H9 (cell line): ENCODE measurements around the gene S100A4. TPM values are rescaled to one million over a fixed set of nuclear protein-coding genes. Genes with fewer than 3 reads are reported as not detected.
A peak's percentile ranks its signal among the peaks of the same experiment; 100 is the strongest.
"Not testable (repeated sequence)": the region's sequence is repeated elsewhere in the genome, so short reads cannot be mapped to it uniquely, and the experiment has no call there.

Experiments used
- DNase-seq: peaks from one replicate; pipeline ENCODE4 v3.0.0-alpha.2; 2017
- H2AFZ ChIP-seq: one replicate; pipeline ENCODE4 v1.6.1; 2013; ENCODE audit warnings: mild to moderate bottlenecking, low read length, control low read depth, moderate library complexity
- H2AK5ac ChIP-seq: 2 replicates; pipeline ENCODE4 v1.6.1; 2013; ENCODE audit warnings: low read length, control low read depth, mixed read lengths; ENCODE audit not compliant: insufficient read length
- H2BK120ac ChIP-seq: one replicate; pipeline ENCODE4 v1.6.1; 2013; ENCODE audit warnings: low read depth, mild to moderate bottlenecking, low read length, control low read depth, inconsistent platforms; ENCODE audit not compliant: poor library complexity, severe bottlenecking
- H2BK12ac ChIP-seq: 2 replicates; pipeline ENCODE4 v1.6.1; 2013; ENCODE audit warnings: low read length, control low read depth, mixed read lengths, low read depth; ENCODE audit not compliant: insufficient read length
- H2BK15ac ChIP-seq: 2 replicates; pipeline ENCODE4 v1.6.1; 2013; ENCODE audit warnings: low read depth, low read length, control low read depth
- H2BK20ac ChIP-seq: one replicate; pipeline ENCODE4 v1.6.1; 2013; ENCODE audit warnings: low read depth, mild to moderate bottlenecking, low read length, control low read depth, inconsistent platforms; ENCODE audit not compliant: poor library complexity, severe bottlenecking
- H2BK5ac ChIP-seq: 2 replicates; pipeline ENCODE4 v1.6.1; 2013; ENCODE audit warnings: low read length, control low read depth, mixed read lengths; ENCODE audit not compliant: insufficient read length
- H3K14ac ChIP-seq: 2 replicates; pipeline ENCODE4 v1.6.1; 2013; ENCODE audit warnings: low read length, control low read depth; ENCODE audit not compliant: insufficient read depth
- H3K18ac ChIP-seq: 2 replicates; pipeline ENCODE4 v1.6.1; 2013; ENCODE audit warnings: low read depth, mild to moderate bottlenecking, mixed read lengths, low read length, control low read depth; ENCODE audit not compliant: insufficient read length
- H3K23ac ChIP-seq: 2 replicates; pipeline ENCODE4 v1.6.1; 2013; ENCODE audit warnings: low read length, control low read depth, mixed read lengths, low read depth; ENCODE audit not compliant: insufficient read length
- H3K23me2 ChIP-seq: 2 replicates; pipeline ENCODE4 v1.6.1; 2013; ENCODE audit warnings: low read depth, mild to moderate bottlenecking, mixed read lengths, low read length, control low read depth; ENCODE audit not compliant: insufficient read length, poor library complexity, severe bottlenecking
- H3K27ac ChIP-seq: 2 replicates; pipeline ENCODE4 v1.5.1; 2013; ENCODE audit warnings: low read length, control low read depth, mixed read lengths, low read depth; ENCODE audit not compliant: insufficient read length
- H3K27me3 ChIP-seq: 2 replicates; pipeline ENCODE4 v1.6.1; 2013; ENCODE audit warnings: low read length, control low read depth, inconsistent platforms; ENCODE audit not compliant: insufficient read depth
- H3K4ac ChIP-seq: 2 replicates; pipeline ENCODE4 v1.6.1; 2013; ENCODE audit warnings: low read depth, mild to moderate bottlenecking, control low read depth, inconsistent platforms, low read length, moderate library complexity
- H3K4me1 ChIP-seq: 2 replicates; pipeline ENCODE4 v1.6.1; 2013; ENCODE audit warnings: low read length, control low read depth, inconsistent platforms; ENCODE audit not compliant: insufficient read depth
- H3K4me2 ChIP-seq: 2 replicates; pipeline ENCODE4 v1.6.1; 2013; ENCODE audit warnings: low read length, control low read depth, mixed read lengths; ENCODE audit not compliant: insufficient read length, insufficient read depth
- H3K56ac ChIP-seq: 2 replicates; pipeline ENCODE4 v1.6.1; 2013; ENCODE audit warnings: low read depth, mild to moderate bottlenecking, mixed read lengths, low read length, control low read depth; ENCODE audit not compliant: insufficient read length
- H3K79me1 ChIP-seq: 2 replicates; pipeline ENCODE4 v1.6.1; 2013; ENCODE audit warnings: low read depth, mild to moderate bottlenecking, moderate library complexity, low read length, control low read depth, inconsistent platforms; ENCODE audit not compliant: insufficient read depth, poor library complexity, severe bottlenecking
- H3K79me2 ChIP-seq: 2 replicates; pipeline ENCODE4 v1.6.1; 2013; ENCODE audit warnings: low read length, control low read depth, inconsistent platforms; ENCODE audit not compliant: insufficient read depth
- H3K9ac ChIP-seq: 2 replicates; pipeline ENCODE4 v1.6.1; 2013; ENCODE audit warnings: low read length, control low read depth, mixed read lengths; ENCODE audit not compliant: insufficient read length; ENCODE audit errors: extremely low read depth
- H3K9me3 ChIP-seq: one replicate; pipeline ENCODE4 v1.6.1; 2013; ENCODE audit warnings: low read depth, low read length, inconsistent platforms; ENCODE audit not compliant: control insufficient read depth
- H3T11ph ChIP-seq: one replicate; pipeline ENCODE4 v1.6.1; 2013; ENCODE audit warnings: mild to moderate bottlenecking, low read length, control low read depth, inconsistent platforms
- H4K20me1 ChIP-seq: one replicate; pipeline ENCODE4 v1.6.1; 2013; ENCODE audit not compliant: control insufficient read depth, insufficient read length, insufficient read depth
- H4K5ac ChIP-seq: 2 replicates; pipeline ENCODE4 v1.6.1; 2013; ENCODE audit warnings: low read depth, mild to moderate bottlenecking, mixed read lengths, low read length, control low read depth; ENCODE audit not compliant: insufficient read length
- H4K8ac ChIP-seq: replicated peaks from 2 replicates; pipeline ENCODE4 v1.6.1; 2013; ENCODE audit warnings: low read length, control low read depth, mixed read lengths, low read depth; ENCODE audit not compliant: insufficient read length
- H4K91ac ChIP-seq: 2 replicates; pipeline ENCODE4 v1.6.1; 2013; ENCODE audit warnings: low read depth, mild to moderate bottlenecking, moderate library complexity, mixed read lengths, low read length, control low read depth; ENCODE audit not compliant: insufficient read length
- H3K27ac Mint-ChIP-seq, 3 experiments: 2 replicates in 2 of 3; 3 replicates in 1 of 3; pipeline ENCODE4 v1.8.0; 2020 to 2021; ENCODE audit warnings: mixed read lengths in 3 of 3, mild to moderate bottlenecking in 1 of 3, moderate library complexity in 1 of 3
- H3K27me3 Mint-ChIP-seq: 2 replicates; pipeline ENCODE4 v1.8.0; 2021; ENCODE audit warnings: low read depth, mild to moderate bottlenecking, moderate library complexity, mixed read lengths
- H3K36me3 Mint-ChIP-seq, 3 experiments: 2 replicates in 2 of 3; 3 replicates in 1 of 3; pipeline ENCODE4 v1.8.0; 2020 to 2021; ENCODE audit warnings: low read depth in 3 of 3, mixed read lengths in 3 of 3; ENCODE audit not compliant: insufficient read depth in 1 of 3
- H3K4me1 Mint-ChIP-seq, 2 experiments: 2 replicates each; pipeline ENCODE4 v1.8.0; 2020; ENCODE audit warnings: mixed read lengths in 2 of 2
- H3K4me3 Mint-ChIP-seq, 2 experiments: 2 replicates in 1 of 2; 3 replicates in 1 of 2; pipeline ENCODE4 v1.8.0; 2020 to 2021; ENCODE audit warnings: mild to moderate bottlenecking in 2 of 2, mixed read lengths in 2 of 2, moderate library complexity in 1 of 2
- H3K9me3 Mint-ChIP-seq, 2 experiments: 2 replicates in 1 of 2; 3 replicates in 1 of 2; pipeline ENCODE4 v1.8.0; 2020; ENCODE audit warnings: mild to moderate bottlenecking in 2 of 2, mixed read lengths in 2 of 2, moderate library complexity in 1 of 2
- CTCF ChIP-seq: fragments of 200-600 bp; sonication (generic); conservative IDR thresholded peaks from 3 replicates; pipeline ENCODE4 v1.8.0; 2021; ENCODE audit warnings: antibody characterized with exemption, mild to moderate bottlenecking
- WGBS: extraction: QIAGEN DNeasy Blood & Tissue Kit; methylation state at CpG from one replicate; pipeline ENCODE4 v1.1.7; 2013; ENCODE audit warnings: missing lambda C conversion rate, low lambda C conversion rate, mixed read lengths; ENCODE audit not compliant: insufficient read length; ENCODE audit errors: extremely low coverage; 5-methylcytosine and 5-hydroxymethylcytosine counted together
- total RNA-seq: library from RNA; stranded (reverse); gene quantifications from 2 replicates; pipeline ENCODE4 v1.2.1, GENCODE V29; 2021

Gene S100A4
- total RNA-seq, 1 experiment from 2014 or later: 9.0 TPM

- no peak overlapping the region for H4K8ac ChIP-seq
- DNase-seq: no peak
- peaks cover 47% of the 10 kb centered on the region for H3K27me3 Mint-ChIP-seq
- H3K79me2 ChIP-seq: no peaks in the 10 kb centered on the region
- TF ChIP-seq CTCF: no peak
- H3K4me2 ChIP-seq: no peak overlapping the region
- no peak overlapping the region for H3K4me3 Mint-ChIP-seq
- no peak overlapping the region for H3K14ac ChIP-seq
- no peak overlapping the region for H3T11ph ChIP-seq
- H3K9me3 ChIP-seq: no peaks in the 10 kb centered on the region
- H2AFZ ChIP-seq: no peak overlapping the region
- no peak overlapping the region for H3K18ac ChIP-seq
- no peak overlapping the region for H2AK5ac ChIP-seq
- no peak overlapping the region for H4K5ac ChIP-seq
- no peak overlapping the region for H3K27ac Mint-ChIP-seq
- no peak overlapping the region for H3K9ac ChIP-seq
- no peak overlapping the region for H2BK5ac ChIP-seq
- no peak overlapping the region for H3K56ac ChIP-seq
- no peaks in the 10 kb centered on the region for H4K20me1 ChIP-seq
- H3K23me2 ChIP-seq: no peaks in the 10 kb centered on the region
- no peaks in the 10 kb centered on the region; the same call in 1 of the 2 replicates for H3K27me3 ChIP-seq
- peaks cover 2 to 3% of the 10 kb centered on the region in 2 experiments; a peak in 4 of 5 replicates for H3K9me3 Mint-ChIP-seq
- no peak overlapping the region for H3K23ac ChIP-seq
- H3K4ac ChIP-seq: no peak overlapping the region
- H2BK20ac ChIP-seq: no peak overlapping the region
- peaks cover 10% of the 10 kb centered on the region; the same call in 1 of the 2 replicates for H3K4me1 ChIP-seq
- no peak overlapping the region for H2BK15ac ChIP-seq
- no peak overlapping the region for H4K91ac ChIP-seq
- H3K27ac ChIP-seq: no peak overlapping the region
- peaks cover 27 to 35% of the 10 kb centered on the region in 2 experiments for H3K4me1 Mint-ChIP-seq
- no peak overlapping the region for H2BK12ac ChIP-seq
- H3K79me1 ChIP-seq: no peaks in the 10 kb centered on the region
- no peak overlapping the region for H2BK120ac ChIP-seq
- H3K36me3 Mint-ChIP-seq: 0 out of 7 replicates have a peak, but pooled peaks cover 0 to 2% (median 0%) of the 10 kb centered on the region in 3 experiments
- no CpG with 5 or more reads among the region's 4 CpGs for WGBS
Observed at GRCh38 chr1:153520818-153521476, 24.7 kb downstream of the S100A4 start.

GRCh38 chr1:153520137-153520691 is 25.4 kb downstream of the S100A4 start:
- H4K91ac ChIP-seq, H3K36me3 Mint-ChIP-seq, H3K79me1 ChIP-seq, H4K5ac ChIP-seq, H2BK5ac ChIP-seq, H4K20me1 ChIP-seq, H3K14ac ChIP-seq, H3K4me2 ChIP-seq, H3K4ac ChIP-seq, H2BK12ac ChIP-seq, H2BK15ac ChIP-seq, H3K18ac ChIP-seq, H3K79me2 ChIP-seq, H2BK20ac ChIP-seq, H3K9ac ChIP-seq, H3K4me1 ChIP-seq, H4K8ac ChIP-seq, H2BK120ac ChIP-seq, H2AK5ac ChIP-seq, H3K9me3 Mint-ChIP-seq, H3K27ac ChIP-seq, H3T11ph ChIP-seq, DNase-seq, H3K23ac ChIP-seq, H3K23me2 ChIP-seq, H3K27ac Mint-ChIP-seq, H3K27me3 ChIP-seq, H3K56ac ChIP-seq, H3K9me3 ChIP-seq, H2AFZ ChIP-seq: not testable (repeated sequence)
- peaks cover 21 to 30% of the 10 kb centered on the region in 2 experiments for H3K4me1 Mint-ChIP-seq
- no CpG with 5 or more reads among the region's 5 CpGs for WGBS
- peaks cover 54% of the 10 kb centered on the region for H3K27me3 Mint-ChIP-seq
- H3K4me3 Mint-ChIP-seq: peak overlapping the region in 1 of 2 experiments; percentile 19; a peak in 1 of 5 replicates
